Keratinocyte (primary cell): Measurements from ENCODE around the gene CFLAR.

Experiments used
- CTCF ChIP-seq, 3 experiments: IDR thresholded peaks in 1 of 3; conservative IDR thresholded peaks in 1 of 3; optimal IDR thresholded peaks in 1 of 3; 2 replicates in 2 of 3; 3 replicates in 1 of 3; pipeline versions ENCODE3 to v1.5.1; 2011; ENCODE audit warnings: low read length in 3 of 3, mild to moderate bottlenecking in 3 of 3, moderate library complexity in 2 of 3, control low read depth in 1 of 3, inconsistent platforms in 1 of 3; ENCODE audit not compliant: insufficient read depth in 2 of 3; ENCODE audit errors: extremely low read depth in 1 of 3
- EZH2 ChIP-seq: IDR thresholded peaks from one replicate; pipeline ENCODE4 v1.6.1; 2012; ENCODE audit warnings: inconsistent platforms, mild to moderate bottlenecking, low read length, moderate library complexity

- TF ChIP-seq CTCF (optimal IDR thresholded peaks at IDR 0.05 in 1 of 3, IDR thresholded peaks at IDR 0.05 in 1 of 3, conservative IDR thresholded peaks at IDR 0.05 in 1 of 3; ENCODE audit: extremely low read depth in 1 of 3, insufficient read depth in 2 of 3, low read length in 3 of 3), result no peak
- TF ChIP-seq EZH2, result no peak
These were observed 89.5 kb downstream of the CFLAR start for GRCh38 chr2:201205515-201205849.
